H1 (cell line): ENCODE measurements around the gene ARID5A. TPM values are rescaled to one million over a fixed set of nuclear protein-coding genes. Genes with fewer than 3 reads are reported as not detected.

Source experiments
- ATF2 ChIP-seq: IDR thresholded peaks from 2 replicates; pipeline ENCODE4 v1.6.1; 2012; ENCODE audit warnings: low read length, inconsistent platforms
- CHD7 ChIP-seq: fragments of 300-600 bp; sonication (generic); IDR thresholded peaks from 2 replicates; pipeline ENCODE4 v1.7.1; 2012; ENCODE audit warnings: low read length, moderate library complexity, mild to moderate bottlenecking, inconsistent platforms; ENCODE audit not compliant: insufficient replicate concordance
- CREB1 ChIP-seq: IDR thresholded peaks from 2 replicates; pipeline ENCODE4 v1.6.1; 2012; ENCODE audit warnings: inconsistent platforms
- E2F6 ChIP-seq: IDR thresholded peaks from 2 replicates; pipeline ENCODE4 v1.6.1; 2012; ENCODE audit warnings: inconsistent platforms
- GABPA ChIP-seq: IDR thresholded peaks from 2 replicates; pipeline ENCODE4 v1.6.1; 2011; ENCODE audit warnings: mild to moderate bottlenecking, low read length, moderate library complexity, borderline replicate concordance; ENCODE audit not compliant: insufficient read depth
- GTF2F1 ChIP-seq: IDR thresholded peaks from 2 replicates; pipeline ENCODE4 v1.6.1; 2012; ENCODE audit warnings: low read depth, low read length, improper control_type of control experiment, borderline replicate concordance
- JUN ChIP-seq: IDR thresholded peaks from 2 replicates; pipeline ENCODE4 v1.6.1; 2011; ENCODE audit warnings: low read depth, mild to moderate bottlenecking, improper control_type of control experiment, low read length
- POLR2A ChIP-seq, 2 experiments: IDR thresholded peaks; 1 replicate in 1 of 2; 2 replicates in 1 of 2; pipeline ENCODE4 v1.6.1; 2011; ENCODE audit warnings: low read depth in 2 of 2, low read length in 2 of 2, mild to moderate bottlenecking in 2 of 2; ENCODE audit errors: control extremely low read depth in 1 of 2
- POU5F1 ChIP-seq: IDR thresholded peaks from 2 replicates; pipeline ENCODE4 v1.6.1; 2011; ENCODE audit warnings: low read depth, mild to moderate bottlenecking, low read length, moderate library complexity
- polyA plus RNA-seq, 7 experiments: library from polyadenylated mRNA; depleted of rRNA in 3 of 7; stranded (reverse) in 5 of 7; unstranded in 2 of 7; fragments of >200 nt in 5 of 7; fragments of 200-250 nt in 2 of 7; gene quantifications; 1 replicate in 5 of 7; 2 replicates in 1 of 7; 4 replicates in 1 of 7; pipeline versions ENCODE4 v1.2.1 to v1.2.3, GENCODE V29; 2011 to 2013; ENCODE audit warnings: missing spikeins in 2 of 7, mixed read lengths in 2 of 7
- total RNA-seq: library from RNA; stranded (reverse); fragmentation: NEBNext Ultra II Directional; extraction: Animal tissue kit (Norgen Biotek cat#: 25700); gene quantifications from 2 replicates; pipeline ENCODE4 v1.2.1, GENCODE V29; 2021

The ARID5A gene
- total and polyA plus RNA-seq, 2 of the 8 experiments (the other 6 are each of a cell fraction or from before 2014, with no cell fraction given): 3.3 to 5.3 TPM

DNA sequence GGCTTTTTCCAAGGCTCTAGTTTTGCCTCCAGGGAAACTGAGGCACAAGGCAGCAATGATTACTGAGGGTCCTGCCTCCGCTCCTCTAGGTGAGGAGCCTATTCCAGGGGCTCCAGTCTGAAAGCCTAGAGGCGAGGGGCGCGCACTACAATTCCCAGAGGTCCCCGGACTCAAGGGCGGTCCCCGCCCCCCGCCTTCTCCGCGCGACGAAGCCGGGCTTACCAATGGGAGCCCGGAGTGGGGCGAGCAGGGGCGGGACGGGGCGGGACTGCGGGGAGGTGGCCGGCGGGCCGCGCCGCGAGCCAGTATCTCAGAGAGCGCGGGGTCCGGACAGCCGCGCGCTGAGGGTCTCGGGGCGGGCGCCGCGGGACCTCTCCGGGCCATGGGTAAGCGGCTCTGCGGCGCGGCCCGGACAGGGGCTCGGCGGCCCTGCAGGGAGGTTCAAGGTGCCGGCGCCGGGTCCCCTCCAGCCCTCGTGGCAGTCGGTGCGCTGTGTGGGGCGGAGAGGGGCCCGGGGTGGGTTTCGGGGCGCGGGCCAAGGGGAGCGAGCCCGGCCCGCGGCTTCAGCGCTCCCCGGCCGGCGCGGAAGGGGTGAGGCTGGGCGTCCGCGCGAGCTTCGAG lies at the start of gene ARID5A (continued):
- TF ChIP-seq CHD7 (no peak), POU5F1 (no peak), GTF2F1 (no peak), ATF2 (no peak), CREB1 (peak; percentile 68), JUN (no peak), GABPA (no peak), E2F6 (0 out of 2 replicates have a peak, but pooled peaks have one; percentile 8), POLR2A (IDR thresholded peaks at IDR 0.05; ENCODE audit: control extremely low read depth in 1 of 2, low read depth in 2 of 2, low read length in 2 of 2) (peak in 1 of 2 experiments; percentile 44; a peak in 2 of 3 replicates)
